Spleen (tissue), 11 donors: Measurements from ENCODE around the gene VWA1. TPM values are rescaled to one million over a fixed set of nuclear protein-coding genes. Genes with fewer than 3 reads are reported as not detected.

Experiments
- DNase-seq: peaks from one replicate; pipeline ENCODE4 v3.0.0-alpha.2; 2020
- H3K27ac ChIP-seq, 8 donors: fragments of 200-600 bp; sonication (generic) in 7 of 8; 1 replicate in 4 of 8; 2 replicates in 4 of 8; pipeline versions ENCODE4 v1.5.0 to v1.8.0; 2016 to 2021; ENCODE audit warnings: inconsistent platforms in 4 of 8, mild to moderate bottlenecking in 4 of 8, moderate library complexity in 1 of 8
- H3K27me3 ChIP-seq, 7 donors: fragments of 200-600 bp; sonication (generic) in 6 of 7; replicated peaks in 1 of 7; 1 replicate in 4 of 7; 2 replicates in 3 of 7; pipeline versions ENCODE4 v1.5.0 to v1.8.0; 2016 to 2021; ENCODE audit warnings: inconsistent platforms in 3 of 7, mild to moderate bottlenecking in 1 of 7
- H3K36me3 ChIP-seq, 6 donors: fragments of 200-600 bp; sonication (generic) in 5 of 6; 1 replicate in 4 of 6; 2 replicates in 2 of 6; pipeline versions ENCODE4 v1.5.0 to v1.8.0; 2016 to 2021; ENCODE audit warnings: inconsistent platforms in 2 of 6
- H3K4me1 ChIP-seq, 6 donors: fragments of 200-600 bp; sonication (generic) in 5 of 6; 1 replicate in 3 of 6; 2 replicates in 3 of 6; pipeline versions ENCODE4 v1.5.0 to v1.8.0; 2016 to 2021; ENCODE audit warnings: inconsistent platforms in 3 of 6
- H3K4me3 ChIP-seq, 8 donors: fragments of 200-600 bp; sonication (generic) in 7 of 8; 1 replicate in 4 of 8; 2 replicates in 4 of 8; pipeline versions ENCODE4 v1.5.0 to v1.8.0; 2016 to 2021; ENCODE audit warnings: inconsistent platforms in 4 of 8, mild to moderate bottlenecking in 4 of 8, moderate library complexity in 2 of 8
- H3K9me3 ChIP-seq, 8 donors: fragments of 200-600 bp; sonication (generic) in 7 of 8; 1 replicate in 4 of 8; 2 replicates in 4 of 8; pipeline versions ENCODE4 v1.5.0 to v1.8.0; 2016 to 2021; ENCODE audit warnings: inconsistent platforms in 4 of 8
- CTCF ChIP-seq, 11 experiments: fragments of 200-600 bp in 7 of 11; fragments of 450-650 bp in 4 of 11; sonication (generic) in 4 of 11; IDR thresholded peaks in 8 of 11; conservative IDR thresholded peaks in 3 of 11; 1 replicate in 7 of 11; 2 replicates in 4 of 11; pipeline versions ENCODE4 v1.4.0 to v1.8.0; 2016 to 2021; ENCODE audit warnings: antibody characterized with exemption in 11 of 11, inconsistent platforms in 4 of 11, mild to moderate bottlenecking in 1 of 11
- POLR2A ChIP-seq, 3 donors: fragments of 450-650 bp; IDR thresholded peaks; one replicate each; pipeline ENCODE4 v1.5.1; 2017; ENCODE audit warnings: antibody characterized with exemption in 3 of 3, mild to moderate bottlenecking in 1 of 3
- POLR2AphosphoS5 ChIP-seq, 3 donors: sonication (generic); formaldehyde crosslinking; IDR thresholded peaks; one replicate each; pipeline ENCODE4 v1.5.1; 2017; ENCODE audit warnings: antibody characterized with exemption in 3 of 3
- WGBS, 5 donors: extraction: QIAGEN DNeasy Blood & Tissue Kit in 3 of 5; methylation state at CpG; one replicate each; pipeline versions ENCODE4 v1.1.5 to v1.1.7; 2013 to 2018; 5-methylcytosine and 5-hydroxymethylcytosine counted together
- intact Hi-C: fragments of 100-400 bp; cut with DNase I; formaldehyde crosslinking; loops from one replicate; pipeline ENCODE4 v1.15.0; 2023; ENCODE audit warnings: low total_unique reads
- polyA plus RNA-seq, 3 donors: library from polyadenylated mRNA; stranded (reverse); fragments of 200-250 nt; gene quantifications; one replicate each; pipeline ENCODE4 v1.2.1, GENCODE V29; 2013
- total RNA-seq, 7 donors: library from RNA; depleted of rRNA in 3 of 7; stranded (reverse); fragments of >200 nt in 3 of 7; fragmentation: NEBNext Ultra II Directional in 4 of 7; extraction: Animal tissue kit (Norgen Biotek cat#: 25700) in 4 of 7; gene quantifications; one replicate each; pipeline versions ENCODE4 v1.1.0 to v1.2.1, GENCODE V29; 2016 to 2021
- donor health status: healthy with polysubstance abuse.
- donor health status: DM: no; HTN: no; CAD: no; lungs with moderate emphysema.
- donor health status: DM: no; HTN: no; CAD: no.
- donor health status: Bipolar disorder and iron deficiency.
- donor health status: healthy.
- donor health status: DM: no; HTN: no; CAD: no.
- donor health status: DM: yes; HTN: yes; CAD: no.

Gene VWA1
- total and polyA plus RNA-seq, 10 donors, result 3.9 to 18.0 (median 12.4) TPM

GRCh38 chr1:1393428-1393827, 42.1 kb upstream of the VWA1 start:
- H3K27ac ChIP-seq, result no peak overlapping the region
- no peak for DNase-seq
- peaks cover 10 to 59% (median 35%) of the 10 kb centered on the region in 6 donors for H3K4me1 ChIP-seq
- peaks cover 14 to 99% (median 96%) of the 10 kb centered on the region in 6 donors for H3K36me3 ChIP-seq
- H3K27me3 ChIP-seq, result no peaks in the 10 kb centered on the region
- no peak overlapping the region for H3K4me3 ChIP-seq
- intact Hi-C loops, result no loop called here
- TF ChIP-seq POLR2AphosphoS5 (IDR thresholded peaks at IDR 0.05) (peak in 1 of 3 donors; percentile 57), CTCF (IDR thresholded peaks at IDR 0.05 in 8 of 11, conservative IDR thresholded peaks at IDR 0.05 in 3 of 11) (no peak)
- WGBS, 5 donors, result 92 to 98% (median 96%) methylated on average over 11 of the region's 11 CpGs
- H3K9me3 ChIP-seq, result no peaks in the 10 kb centered on the region

- H3K27ac ChIP-seq, result no peak overlapping the region
- H3K4me3 ChIP-seq, result no peak overlapping the region
- TF ChIP-seq CTCF (IDR thresholded peaks at IDR 0.05 in 8 of 11, conservative IDR thresholded peaks at IDR 0.05 in 3 of 11) (no peak), POLR2AphosphoS5 (IDR thresholded peaks at IDR 0.05) (no peak), POLR2A (IDR thresholded peaks at IDR 0.05) (no peak)
- WGBS, 5 donors, result 82 to 96% (median 91%) methylated on average over 7 of the region's 7 CpGs
- no peaks in the 10 kb centered on the region for H3K9me3 ChIP-seq
- DNase-seq, result no peak
- H3K27me3 ChIP-seq, result no peaks in the 10 kb centered on the region
- intact Hi-C loops, result no loop called here
- H3K4me1 ChIP-seq, result peaks cover 10 to 63% (median 37%) of the 10 kb centered on the region in 6 donors
- H3K36me3 ChIP-seq, result peaks cover 14 to 92% (median 89%) of the 10 kb centered on the region in 6 donors
These were observed 41.4 kb upstream of the VWA1 start for GRCh38 chr1:1394116-1394515.

GRCh38 chr1:1395166-1395565, 40.3 kb upstream of the VWA1 start:
- intact Hi-C loops, result no loop called here
- Histone ChIP-seq H3K36me3 (peaks cover 12 to 82% (median 79%) of the 10 kb centered on the region in 6 donors), H3K4me1 (peaks cover 11 to 69% (median 44%) of the 10 kb centered on the region in 6 donors), H3K9me3 (no peaks in the 10 kb centered on the region), H3K4me3 (no peak overlapping the region), H3K27ac (no peak overlapping the region), H3K27me3 (no peaks in the 10 kb centered on the region)
- peak in 1 of 3 donors; percentile 20 for TF ChIP-seq POLR2AphosphoS5 (IDR thresholded peaks at IDR 0.05)
- no peak for TF ChIP-seq POLR2A (IDR thresholded peaks at IDR 0.05)
- DNase-seq, result no peak
- WGBS, 5 donors, result 89 to 94% (median 92%) methylated on average over 11 of the region's 11 CpGs

- Histone ChIP-seq H3K36me3 (peaks cover 3 to 80% (median 74%) of the 10 kb centered on the region in 6 donors), H3K4me1 (peaks cover 18 to 83% (median 59%) of the 10 kb centered on the region in 6 donors), H3K4me3 (peak overlapping the region; percentile 92 to 100 (median 98)), H3K27me3 (no peaks in the 10 kb centered on the region), H3K27ac (peak overlapping the region in 4 of 8 donors; percentile 85 to 93 (median 90)), H3K9me3 (no peaks in the 10 kb centered on the region)
- no peak for DNase-seq
- intact Hi-C loops, result no loop called here
- TF ChIP-seq POLR2A (IDR thresholded peaks at IDR 0.05) (no peak), CTCF (IDR thresholded peaks at IDR 0.05 in 8 of 11, conservative IDR thresholded peaks at IDR 0.05 in 3 of 11) (no peak), POLR2AphosphoS5 (IDR thresholded peaks at IDR 0.05) (no peak)
- 45 to 62% (median 50%) methylated on average over 19 of the region's 19 CpGs for WGBS, 5 donors
These were observed 37.5 kb upstream of the VWA1 start for GRCh38 chr1:1397839-1398523.
